IMR-90 (cell line): ENCODE results near the gene OR10A5. TPM values are rescaled to one million over a fixed set of nuclear protein-coding genes. Genes with fewer than 3 reads are reported as not detected.

Experiments used
- ATAC-seq: fragments of 200-7000 bp; cut with Tn5 transposase; 2 replicates; pipeline ENCODE4 v1.9.1; 2020; ENCODE audit warnings: low read depth, mild to moderate bottlenecking, moderate library complexity
- BruUV-seq: library from RNA; stranded (reverse); fragments of 400-500 nt; replicated peaks from 2 replicates; lab custom pipeline; 2021; lab: Mats Ljungman, UMichigan
- CTCF ChIA-PET: fragments of 300-600 bp; formaldehyde crosslinking; extraction: SDS; loops from one replicate; lab custom pipeline; 2021; ENCODE audit warnings: antibody characterized with exemption; lab: Yijun Ruan, JAX
- POLR2A ChIA-PET: fragments of 300-600 bp; sonication (Branson Sonifier 250); formaldehyde crosslinking; loops from one replicate; lab custom pipeline; 2022; ENCODE audit warnings: antibody characterized with exemption; ENCODE audit not compliant: unreplicated experiment; lab: Charles Lee
- DNase-seq: peaks from one replicate; pipeline ENCODE4 v3.0.0; 2013
- H2AFZ ChIP-seq: replicated peaks from 2 replicates; pipeline ENCODE3; 2013; ENCODE audit warnings: low read length, mild to moderate bottlenecking; ENCODE audit not compliant: poor library complexity
- H2AK5ac ChIP-seq: 2 replicates; pipeline ENCODE4 v1.6.1; 2013; ENCODE audit warnings: low read depth, low read length, inconsistent platforms
- H2AK9ac ChIP-seq: replicated peaks from 2 replicates; pipeline ENCODE3; 2013; ENCODE audit warnings: mild to moderate bottlenecking, low read depth, low read length, moderate library complexity; ENCODE audit not compliant: poor library complexity
- H2BK120ac ChIP-seq: 2 replicates; pipeline ENCODE4 v1.6.1; 2013; ENCODE audit warnings: low read depth, low read length, inconsistent platforms
- H2BK15ac ChIP-seq: 3 replicates; pipeline ENCODE4 v1.6.1; 2013; ENCODE audit warnings: low read depth, low read length, inconsistent platforms
- H2BK20ac ChIP-seq: 2 replicates; pipeline ENCODE4 v1.6.1; 2013; ENCODE audit warnings: low read depth, mild to moderate bottlenecking, inconsistent platforms, low read length, moderate library complexity
- H2BK5ac ChIP-seq: 2 replicates; pipeline ENCODE4 v1.6.1; 2013; ENCODE audit warnings: mild to moderate bottlenecking, low read depth, low read length, inconsistent platforms; ENCODE audit not compliant: poor library complexity, severe bottlenecking
- H3K14ac ChIP-seq: replicated peaks from 2 replicates; pipeline ENCODE4 v1.6.1; 2013; ENCODE audit warnings: low read depth, low read length, inconsistent platforms
- H3K18ac ChIP-seq: 2 replicates; pipeline ENCODE4 v1.6.1; 2013; ENCODE audit warnings: low read depth, low read length, control low read depth
- H3K23ac ChIP-seq: 2 replicates; pipeline ENCODE4 v1.6.1; 2013; ENCODE audit warnings: low read depth, low read length, inconsistent platforms
- H3K27ac ChIP-seq: 2 replicates; pipeline ENCODE4 v1.5.1; 2013; ENCODE audit warnings: mild to moderate bottlenecking, control low read depth, low read length; ENCODE audit not compliant: insufficient read depth
- H3K27me3 ChIP-seq: 2 replicates; pipeline ENCODE4 v1.6.1; 2013; ENCODE audit warnings: low read length; ENCODE audit not compliant: control insufficient read depth, insufficient read depth
- H3K36me3 ChIP-seq: 2 replicates; pipeline ENCODE4 v1.6.1; 2013; ENCODE audit warnings: low read length, mixed read lengths; ENCODE audit not compliant: control insufficient read depth, insufficient read depth
- H3K4ac ChIP-seq: 2 replicates; pipeline ENCODE4 v1.6.1; 2013; ENCODE audit warnings: low read depth, low read length, inconsistent platforms
- H3K4me1 ChIP-seq: 2 replicates; pipeline ENCODE4 v1.6.1; 2013; ENCODE audit warnings: low read length, mixed read lengths; ENCODE audit not compliant: control insufficient read depth, insufficient read depth
- H3K4me2 ChIP-seq: 2 replicates; pipeline ENCODE4 v1.6.1; 2013; ENCODE audit warnings: low read depth, mild to moderate bottlenecking, control low read depth, low read length, moderate library complexity
- H3K4me3 ChIP-seq: 2 replicates; pipeline ENCODE4 v1.5.1; 2013; ENCODE audit warnings: low read depth, mild to moderate bottlenecking, control low read depth, low read length, moderate library complexity; ENCODE audit not compliant: insufficient read depth
- H3K56ac ChIP-seq: 2 replicates; pipeline ENCODE4 v1.6.1; 2013; ENCODE audit warnings: low read length, inconsistent platforms; ENCODE audit not compliant: insufficient read depth; ENCODE audit errors: extremely low read depth
- H3K79me1 ChIP-seq, 2 experiments: 2 replicates each; pipeline ENCODE4 v1.6.1; 2013; ENCODE audit warnings: low read length in 2 of 2, inconsistent platforms in 1 of 2, low read depth in 1 of 2
- H3K9ac ChIP-seq: 2 replicates; pipeline ENCODE4 v1.6.1; 2013; ENCODE audit warnings: low read depth, low read length, control low read depth
- H3K9me1 ChIP-seq: 2 replicates; pipeline ENCODE4 v1.6.1; 2013; ENCODE audit warnings: low read length, inconsistent platforms; ENCODE audit not compliant: insufficient read depth
- H3K9me3 ChIP-seq: 2 replicates; pipeline ENCODE4 v1.6.1; 2013; ENCODE audit warnings: low read length; ENCODE audit not compliant: control insufficient read depth, insufficient read depth
- H4K20me1 ChIP-seq: 2 replicates; pipeline ENCODE4 v1.6.1; 2013; ENCODE audit warnings: low read length, inconsistent platforms; ENCODE audit not compliant: insufficient read depth
- H4K5ac ChIP-seq: 2 replicates; pipeline ENCODE4 v1.6.1; 2013; ENCODE audit warnings: mild to moderate bottlenecking, low read depth, low read length, control low read depth
- H4K8ac ChIP-seq, 2 experiments: 2 replicates each; pipeline ENCODE4 v1.6.1; 2013; ENCODE audit warnings: low read depth in 2 of 2, low read length in 2 of 2, control low read depth in 1 of 2, inconsistent platforms in 1 of 2
- H4K91ac ChIP-seq: 2 replicates; pipeline ENCODE4 v1.6.1; 2013; ENCODE audit warnings: low read depth, low read length, inconsistent platforms; ENCODE audit not compliant: insufficient read depth
- BHLHE40 ChIP-seq: fragments of 150-350 bp; IDR thresholded peaks from 2 replicates; pipeline ENCODE4 v1.6.1; 2016; ENCODE audit warnings: mild to moderate bottlenecking, low read depth, low read length
- CEBPB ChIP-seq: IDR thresholded peaks from 2 replicates; pipeline ENCODE4 v1.6.1; 2012; ENCODE audit warnings: low read depth, low read length, improper control_type of control experiment
- CHD1 ChIP-seq: IDR thresholded peaks from 2 replicates; pipeline ENCODE4 v1.6.1; 2012; ENCODE audit warnings: low read depth, low read length, improper control_type of control experiment
- FOS ChIP-seq: fragments of 150-350 bp; IDR thresholded peaks from 2 replicates; pipeline ENCODE4 v1.6.1; 2016; ENCODE audit warnings: low read depth, low read length
- MAFK ChIP-seq: IDR thresholded peaks from 2 replicates; pipeline ENCODE4 v1.6.1; 2012; ENCODE audit warnings: low read depth, low read length, improper control_type of control experiment
- MAZ ChIP-seq: IDR thresholded peaks from 2 replicates; pipeline ENCODE4 v1.6.1; 2012; ENCODE audit warnings: low read depth, mild to moderate bottlenecking, low read length, improper control_type of control experiment, moderate library complexity, borderline replicate concordance
- MXI1 ChIP-seq: IDR thresholded peaks from 2 replicates; pipeline ENCODE4 v1.6.1; 2012; ENCODE audit warnings: low read depth, mild to moderate bottlenecking, low read length, moderate library complexity, borderline replicate concordance
- NFE2L2 ChIP-seq: fragments of 150-350 bp; IDR thresholded peaks from 2 replicates; pipeline ENCODE4 v1.6.1; 2016; ENCODE audit warnings: low read depth, mild to moderate bottlenecking, low read length
- POLR2A ChIP-seq: IDR thresholded peaks from 2 replicates; pipeline ENCODE4 v1.6.1; 2012; ENCODE audit warnings: mild to moderate bottlenecking, low read depth, low read length
- RAD21 ChIP-seq: IDR thresholded peaks from 2 replicates; pipeline ENCODE4 v1.6.1; 2012; ENCODE audit warnings: low read length, improper control_type of control experiment
- RCOR1 ChIP-seq: IDR thresholded peaks from 2 replicates; pipeline ENCODE4 v1.6.1; 2012; ENCODE audit warnings: mild to moderate bottlenecking, low read length, improper control_type of control experiment; ENCODE audit not compliant: insufficient replicate concordance
- RFX5 ChIP-seq: IDR thresholded peaks from 2 replicates; pipeline ENCODE4 v1.8.0; 2012; ENCODE audit warnings: low read depth, mild to moderate bottlenecking, low read length, moderate library complexity
- SMC3 ChIP-seq: fragments of 150-350 bp; IDR thresholded peaks from 2 replicates; pipeline ENCODE4 v1.6.1; 2016; ENCODE audit warnings: low read depth, mild to moderate bottlenecking, antibody characterized with exemption, low read length, moderate library complexity
- WGBS, 2 experiments: methylation state at CpG; one replicate each; pipeline versions ENCODE4 v1.1.5 to v1.1.7; 2013; ENCODE audit warnings: missing lambda C conversion rate in 2 of 2; ENCODE audit not compliant: insufficient read length in 1 of 2; ENCODE audit errors: extremely low coverage in 2 of 2; 5-methylcytosine and 5-hydroxymethylcytosine counted together
- dilution Hi-C: fragments of 300-500 bp; cut with HindIII; formaldehyde crosslinking; loops from one replicate; pipeline ENCODE4 v1.14.3; 2018; ENCODE audit warnings: low sequenced_read_pairs; ENCODE audit not compliant: unreplicated experiment
- in situ Hi-C: fragments of 300-500 bp; cut with MboI; formaldehyde crosslinking; loops from 3 replicates; pipeline ENCODE4 v1.14.3; 2019; ENCODE audit warnings: low sequenced_read_pairs, inconsistent platforms, mixed read lengths
- intact Hi-C: fragments of 100-400 bp; cut with micrococcal nuclease; formaldehyde crosslinking; loops from 2 replicates; pipeline ENCODE4 v1.10.0; 2022
- polyA plus RNA-seq, 3 experiments: library from polyadenylated mRNA; depleted of rRNA; stranded (reverse); fragments of >200 nt; gene quantifications; 2 replicates each; pipeline ENCODE4 v1.2.3, GENCODE V29; 2012; ENCODE audit warnings: low replicate concordance in 1 of 3
- total RNA-seq: library from RNA; depleted of rRNA; stranded (reverse); fragments of >200 nt; gene quantifications from 2 replicates; pipeline ENCODE4 v1.2.3, GENCODE V29; 2012
- TF ChIP-seq, protein P1 (sequence below): conservative IDR thresholded peaks from 2 replicates; pipeline ENCODE4 v1.5.1; 2012; ENCODE audit warnings: mild to moderate bottlenecking, low read depth, low read length, improper control_type of control experiment
- TF ChIP-seq, protein P2 (sequence below): fragments of 150-350 bp; IDR thresholded peaks from 2 replicates; pipeline ENCODE4 v1.6.1; 2017; ENCODE audit warnings: mild to moderate bottlenecking, antibody characterized with exemption, low read length, low read depth
- TF ChIP-seq, protein P3 (sequence below): fragments of 150-350 bp; IDR thresholded peaks from 2 replicates; pipeline ENCODE4 v1.6.1; 2016; ENCODE audit warnings: low read depth, mild to moderate bottlenecking, low read length, moderate library complexity, borderline replicate concordance

The OR10A5 gene
- total and polyA plus RNA-seq, 2 of the 4 experiments (the other 2 are of a cell fraction): not detected

DNA sequence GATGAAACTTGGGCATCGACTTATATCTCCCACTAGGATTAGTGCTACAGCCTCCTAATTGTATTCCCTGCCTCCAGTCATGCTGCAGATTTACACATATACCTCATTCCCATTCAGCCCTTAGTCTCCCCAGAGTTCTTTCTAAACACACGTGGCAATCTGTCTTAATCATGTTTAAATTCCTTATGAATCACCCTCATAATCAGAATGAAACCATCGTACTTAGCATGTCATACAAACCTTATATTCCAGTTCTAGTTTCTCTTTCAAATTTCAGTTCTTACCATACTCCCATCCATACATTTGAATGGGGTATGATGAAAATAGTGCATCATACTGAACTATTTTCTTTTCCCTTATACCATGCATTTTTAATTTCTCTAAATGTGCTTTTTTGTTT is 11.4 kb downstream of the OR10A5 start:
- Histone ChIP-seq H3K14ac (no peak overlapping the region), H2BK5ac (no peak overlapping the region), H3K56ac (no peak overlapping the region), H3K4me1 (peaks cover 4% of the 10 kb centered on the region), H2BK15ac (no peak overlapping the region), H3K18ac (no peak overlapping the region), H4K20me1 (no peaks in the 10 kb centered on the region; the same call in 1 of the 2 replicates), H4K91ac (no peak overlapping the region), H4K8ac (no peak overlapping the region), H3K4me2 (peak overlapping the region; percentile 13; the same call in 1 of the 2 replicates), H2AFZ (no peak overlapping the region), H4K5ac (no peak overlapping the region), H2AK9ac (no peak overlapping the region), H3K9me3 (peaks cover 1% of the 10 kb centered on the region; the same call in 1 of the 2 replicates), H3K9ac (no peak overlapping the region), H3K27me3 (no peaks in the 10 kb centered on the region), H2AK5ac (no peak overlapping the region), H3K4ac (no peak overlapping the region), H3K23ac (no peak overlapping the region), H2BK120ac (no peak overlapping the region), H3K79me1 (no peaks in the 10 kb centered on the region), H2BK20ac (no peak overlapping the region), H3K36me3 (no peaks in the 10 kb centered on the region), H3K27ac (no peak overlapping the region), H3K4me3 (no peak overlapping the region), H3K9me1 (no peaks in the 10 kb centered on the region)
- DNase-seq: peak; percentile 54
- dilution Hi-C loops (no loop called here), in situ Hi-C loops (no loop called here), intact Hi-C loops (no loop called here)
- 50% methylated on average over 1 of the region's 3 CpGs; no CpG with 5 or more reads in 1 of the 2 experiments for WGBS, 2 experiments
- CTCF ChIA-PET: no interaction called here
- TF ChIP-seq CHD1 (no peak), RCOR1 (no peak), MXI1 (no peak), RFX5 (no peak), MAFK (no peak), BHLHE40 (no peak), SMC3 (no peak), NFE2L2 (no peak), MAZ (no peak), CEBPB (no peak), FOS (no peak), POLR2A (no peak), RAD21 (no peak)
- TF ChIP-seq, protein P1, sequence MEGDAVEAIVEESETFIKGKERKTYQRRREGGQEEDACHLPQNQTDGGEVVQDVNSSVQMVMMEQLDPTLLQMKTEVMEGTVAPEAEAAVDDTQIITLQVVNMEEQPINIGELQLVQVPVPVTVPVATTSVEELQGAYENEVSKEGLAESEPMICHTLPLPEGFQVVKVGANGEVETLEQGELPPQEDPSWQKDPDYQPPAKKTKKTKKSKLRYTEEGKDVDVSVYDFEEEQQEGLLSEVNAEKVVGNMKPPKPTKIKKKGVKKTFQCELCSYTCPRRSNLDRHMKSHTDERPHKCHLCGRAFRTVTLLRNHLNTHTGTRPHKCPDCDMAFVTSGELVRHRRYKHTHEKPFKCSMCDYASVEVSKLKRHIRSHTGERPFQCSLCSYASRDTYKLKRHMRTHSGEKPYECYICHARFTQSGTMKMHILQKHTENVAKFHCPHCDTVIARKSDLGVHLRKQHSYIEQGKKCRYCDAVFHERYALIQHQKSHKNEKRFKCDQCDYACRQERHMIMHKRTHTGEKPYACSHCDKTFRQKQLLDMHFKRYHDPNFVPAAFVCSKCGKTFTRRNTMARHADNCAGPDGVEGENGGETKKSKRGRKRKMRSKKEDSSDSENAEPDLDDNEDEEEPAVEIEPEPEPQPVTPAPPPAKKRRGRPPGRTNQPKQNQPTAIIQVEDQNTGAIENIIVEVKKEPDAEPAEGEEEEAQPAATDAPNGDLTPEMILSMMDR: no peak
- TF ChIP-seq, protein P2, sequence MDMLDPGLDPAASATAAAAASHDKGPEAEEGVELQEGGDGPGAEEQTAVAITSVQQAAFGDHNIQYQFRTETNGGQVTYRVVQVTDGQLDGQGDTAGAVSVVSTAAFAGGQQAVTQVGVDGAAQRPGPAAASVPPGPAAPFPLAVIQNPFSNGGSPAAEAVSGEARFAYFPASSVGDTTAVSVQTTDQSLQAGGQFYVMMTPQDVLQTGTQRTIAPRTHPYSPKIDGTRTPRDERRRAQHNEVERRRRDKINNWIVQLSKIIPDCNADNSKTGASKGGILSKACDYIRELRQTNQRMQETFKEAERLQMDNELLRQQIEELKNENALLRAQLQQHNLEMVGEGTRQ: no peak
- TF ChIP-seq, protein P3, sequence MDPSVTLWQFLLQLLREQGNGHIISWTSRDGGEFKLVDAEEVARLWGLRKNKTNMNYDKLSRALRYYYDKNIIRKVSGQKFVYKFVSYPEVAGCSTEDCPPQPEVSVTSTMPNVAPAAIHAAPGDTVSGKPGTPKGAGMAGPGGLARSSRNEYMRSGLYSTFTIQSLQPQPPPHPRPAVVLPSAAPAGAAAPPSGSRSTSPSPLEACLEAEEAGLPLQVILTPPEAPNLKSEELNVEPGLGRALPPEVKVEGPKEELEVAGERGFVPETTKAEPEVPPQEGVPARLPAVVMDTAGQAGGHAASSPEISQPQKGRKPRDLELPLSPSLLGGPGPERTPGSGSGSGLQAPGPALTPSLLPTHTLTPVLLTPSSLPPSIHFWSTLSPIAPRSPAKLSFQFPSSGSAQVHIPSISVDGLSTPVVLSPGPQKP: no peak
- ATAC-seq: peak; percentile 49; the same call in 1 of the 2 replicates
- no TSS peak for BruUV-seq
- POLR2A ChIA-PET: no interaction called here
